K562 (cell line): Measurements from ENCODE around the gene SCAF11. TPM values are rescaled to one million over a fixed set of nuclear protein-coding genes. Genes with fewer than 3 reads are reported as not detected.

Experiments used
- DDX20 ChIP-seq: fragments of 450-650 bp; IDR thresholded peaks from 2 replicates; pipeline ENCODE4 v1.6.1; 2016; ENCODE audit warnings: missing genetic modification characterization, low read depth, mild to moderate bottlenecking, missing compliant biosample characterization, moderate library complexity
- HNRNPK ChIP-seq: fragments of 200-400 bp; formaldehyde crosslinking; IDR thresholded peaks from one replicate; pipeline ENCODE4 v1.6.1; 2018; ENCODE audit warnings: mild to moderate bottlenecking, low read depth, low read length; ENCODE audit not compliant: poor library complexity, severe bottlenecking
- JUN ChIP-seq, 2 experiments: sonication (generic) in 1 of 2; formaldehyde crosslinking in 1 of 2; IDR thresholded peaks; 2 replicates each; pipeline versions ENCODE4 v1.6.1 to v1.8.0; 2012 to 2022; ENCODE audit warnings: borderline replicate concordance in 2 of 2, mild to moderate bottlenecking in 2 of 2, improper control_type of control experiment in 1 of 2, low read depth in 1 of 2, low read length in 1 of 2, missing genetic modification reagents in 1 of 2
- KLF10 ChIP-seq: fragments of 250-450 bp; sonication (Bioruptor Pico); IDR thresholded peaks from 2 replicates; pipeline ENCODE4 v1.6.1; 2021; ENCODE audit warnings: matching md5 sums
- MAFF ChIP-seq: IDR thresholded peaks from 2 replicates; pipeline ENCODE4 v1.6.1; 2012; ENCODE audit warnings: low read length, improper control_type of control experiment
- MLLT1 ChIP-seq, 2 experiments: fragments of 450-650 bp; IDR thresholded peaks; 2 replicates each; pipeline ENCODE4 v1.6.1; 2016
- MLX ChIP-seq, 2 experiments: fragments of 450-650 bp in 1 of 2; sonication (generic) in 1 of 2; formaldehyde crosslinking; conservative IDR thresholded peaks; 2 replicates each; pipeline versions ENCODE4 v1.4.0 to v1.8.1; 2020 to 2022; ENCODE audit warnings: mild to moderate bottlenecking in 1 of 2, missing genetic modification reagents in 1 of 2
- PTTG1 ChIP-seq: fragments of 450-650 bp; IDR thresholded peaks from 2 replicates; pipeline ENCODE4 v1.6.1; 2016; ENCODE audit warnings: low read depth, mild to moderate bottlenecking, missing genetic modification characterization, missing compliant biosample characterization
- RUNX1 ChIP-seq: sonication (generic); IDR thresholded peaks from 2 replicates; pipeline ENCODE4 v1.6.1; 2016; ENCODE audit warnings: antibody characterized with exemption, low read depth
- SMAD1 ChIP-seq: fragments of 150-350 bp; IDR thresholded peaks from 2 replicates; pipeline ENCODE4 v1.6.1; 2014; ENCODE audit warnings: low read length, low read depth; ENCODE audit not compliant: partially characterized antibody
- TCFL5 ChIP-seq: fragments of 250-450 bp; sonication (Bioruptor Pico); conservative IDR thresholded peaks from 2 replicates; pipeline ENCODE4 v1.6.1; 2021; ENCODE audit warnings: mild to moderate bottlenecking, moderate library complexity, matching md5 sums
- ZNF408 ChIP-seq: fragments of 250-450 bp; sonication (Bioruptor Pico); IDR thresholded peaks from 2 replicates; pipeline ENCODE4 v1.4.0; 2020; ENCODE audit warnings: low read depth, mild to moderate bottlenecking, moderate library complexity
- ZNF445 ChIP-seq: fragments of 250-450 bp; sonication (Bioruptor Pico); IDR thresholded peaks from 2 replicates; pipeline ENCODE4 v1.4.0; 2020; ENCODE audit warnings: low read depth, mild to moderate bottlenecking, moderate library complexity
- ZNF609 ChIP-seq: sonication (generic); formaldehyde crosslinking; IDR thresholded peaks from 2 replicates; pipeline ENCODE4 v1.8.1; 2023; ENCODE audit warnings: missing genetic modification reagents, mild to moderate bottlenecking, borderline replicate concordance
- ZNF76 ChIP-seq: fragments of 250-450 bp; sonication (Bioruptor Pico); IDR thresholded peaks from 2 replicates; pipeline ENCODE4 v1.4.0; 2020; ENCODE audit warnings: mild to moderate bottlenecking, moderate library complexity, borderline replicate concordance
- ZNF778 ChIP-seq: fragments of 450-650 bp; formaldehyde crosslinking; IDR thresholded peaks from 2 replicates; pipeline ENCODE4 v1.4.0; 2020; ENCODE audit warnings: mild to moderate bottlenecking, moderate library complexity
- polyA plus RNA-seq, 8 experiments: library from polyadenylated mRNA; depleted of rRNA in 4 of 8; stranded (reverse) in 5 of 8; unstranded in 3 of 8; fragments of >200 nt; fragmentation: Nextera tagmentation in 2 of 8; fragmentation: Illumina TruSeq in 1 of 8; extraction: Ambion mirVana in 2 of 8; extraction: Trizol in 1 of 8; gene quantifications; 2 replicates each; pipeline versions ENCODE4 v1.2.1 to v1.2.3, GENCODE V29; 2011 to 2014; ENCODE audit warnings: inconsistent platforms in 1 of 8, missing spikeins in 1 of 8
- total RNA-seq, 7 experiments: library from RNA; depleted of rRNA in 6 of 7; stranded (reverse); fragments of >200 nt in 6 of 7; fragmentation: Illumina TruSeq in 2 of 7; extraction: Trizol in 2 of 7; gene quantifications; 2 replicates each; pipeline versions ENCODE4 v1.2.1 to v1.2.3, GENCODE V29; 2011 to 2021; ENCODE audit warnings: low replicate concordance in 1 of 7

SCAF11 gene
- total and polyA plus RNA-seq, 9 of the 15 experiments (the other 6 are each of a cell fraction or from before 2014, with no cell fraction given), result 30.4 to 119 (median 80.0) TPM

- TF ChIP-seq MLX (CRISPR knock-in tag; conservative IDR thresholded peaks at IDR 0.05) (0 out of 4 replicates have a peak, but pooled peaks of 1 of the 2 experiments have one; percentile 18), TCFL5 (CRISPR knock-in tag) (no peak), KLF10 (no peak), DDX20 (tag) (no peak), RUNX1 (no peak), ZNF445 (CRISPR knock-in tag) (no peak), ZNF76 (CRISPR knock-in tag) (no peak; the same call in 1 of the 2 replicates), MLLT1 (IDR thresholded peaks at IDR 0.05) (peak; percentile 42 to 92), SMAD1 (no peak), MAFF (no peak), ZNF778 (CRISPR knock-in tag) (no peak), HNRNPK (no peak), JUN (IDR thresholded peaks at IDR 0.05; ENCODE audit: borderline replicate concordance, low read depth, low read length) (no peak), JUN (CRISPR knock-in tag; IDR thresholded peaks at IDR 0.05; ENCODE audit: borderline replicate concordance) (no peak), PTTG1 (tag) (no peak), ZNF408 (CRISPR knock-in tag) (no peak), ZNF609 (peak; percentile 42; the same call in 1 of the 2 replicates)
These were observed 1.2 kb upstream of the SCAF11 start (continued) for GRCh38 chr12:45991284-45992249.
